Measurements from ENCODE around the gene TBCK. TPM values are rescaled to one million over a fixed set of nuclear protein-coding genes. Genes with fewer than 3 reads are reported as not detected.

Gene TBCK
- total and polyA plus RNA-seq, 2 donors (not counting 1 experiment from before 2014, with no cell fraction given) = 17.5 to 86.1 TPM

GRCh38 chr4:106210021-106210420 lies 106.0 kb downstream of the TBCK start:
- no peak for TF ChIP-seq EZH2 (IDR thresholded peaks at IDR 0.05; ENCODE audit: borderline replicate concordance, insufficient read depth, low read depth, low read length, poor library complexity, severe bottlenecking)
- TF ChIP-seq CTCF (IDR thresholded peaks at IDR 0.05) = no peak
- ChIA-PET POLR2A (no interaction called here), CTCF (no interaction called here)
- Histone ChIP-seq H3K4me2 (replicated peaks; ENCODE audit: low read depth, low read length, poor library complexity, severe bottlenecking) (no peak overlapping the region), H3K4me3 (ENCODE audit: control extremely low read depth in 1 of 5, extremely low read depth in 1 of 5, insufficient read depth in 1 of 5, low read depth in 2 of 5, low read length in 4 of 5) (no peak overlapping the region), H3K9me3 (ENCODE audit: control extremely low read depth in 1 of 3, control insufficient read depth in 2 of 3, insufficient read depth in 1 of 3, low read length in 2 of 3) (no peaks in the 10 kb centered on the region), H3K27ac (ENCODE audit: low read length in 2 of 2) (no peak overlapping the region), H3K4me1 (ENCODE audit: control insufficient read depth in 2 of 2, insufficient read depth in 2 of 2, low read length in 2 of 2) (no peaks in the 10 kb centered on the region), H2AFZ (ENCODE audit: insufficient read depth, low read depth, low read length, poor library complexity, severe bottlenecking) (no peak overlapping the region), H3K36me3 (replicated peaks in 1 of 2; ENCODE audit: control extremely low read depth in 1 of 2, control insufficient read depth in 1 of 2, extremely low read depth in 1 of 2, insufficient read depth in 2 of 2, low read length in 1 of 2) (peaks cover 0 to 4% of the 10 kb centered on the region in 2 experiments), H3K27me3 (replicated peaks in 1 of 4; ENCODE audit: control extremely low read depth in 1 of 4, control insufficient read depth in 3 of 4, insufficient read depth in 4 of 4, low read length in 3 of 4) (no peaks in the 10 kb centered on the region), H4K20me1 (ENCODE audit: control insufficient read depth, insufficient read depth, low read length, poor library complexity, severe bottlenecking) (no peaks in the 10 kb centered on the region), H3K79me2 (ENCODE audit: control insufficient read depth, insufficient read depth, low read length) (no peaks in the 10 kb centered on the region), H3K9ac (ENCODE audit: low read length) (no peak overlapping the region)
- H3K27me3 Mint-ChIP-seq = no peaks in the 10 kb centered on the region
- no peaks in the 10 kb centered on the region for H3K4me1 Mint-ChIP-seq
- no peak overlapping the region for H3K4me3 Mint-ChIP-seq
- no peak overlapping the region for H3K27ac Mint-ChIP-seq
- ATAC-seq (ENCODE audit: low read depth) (no peak), DNase-seq (no peak)
- intact Hi-C loops (cut with micrococcal nuclease) = no loop called here
- no peaks in the 10 kb centered on the region for H3K9me3 Mint-ChIP-seq (ENCODE audit: insufficient read depth)

GRCh38 chr4:106208481-106209460 lies 107.2 kb downstream of the TBCK start:
- intact Hi-C loops (cut with micrococcal nuclease) = no loop called here
- H3K27me3 Mint-ChIP-seq = no peaks in the 10 kb centered on the region
- H3K4me1 Mint-ChIP-seq = no peaks in the 10 kb centered on the region
- Histone ChIP-seq H3K79me2 (ENCODE audit: control insufficient read depth, insufficient read depth, low read length) (no peaks in the 10 kb centered on the region), H2AFZ (ENCODE audit: insufficient read depth, low read depth, low read length, poor library complexity, severe bottlenecking) (no peak overlapping the region), H3K9me3 (ENCODE audit: control extremely low read depth in 1 of 3, control insufficient read depth in 2 of 3, insufficient read depth in 1 of 3, low read length in 2 of 3) (no peaks in the 10 kb centered on the region), H3K4me1 (ENCODE audit: control insufficient read depth in 2 of 2, insufficient read depth in 2 of 2, low read length in 2 of 2) (no peaks in the 10 kb centered on the region), H3K9ac (ENCODE audit: low read length) (no peak overlapping the region), H3K27me3 (replicated peaks in 1 of 4; ENCODE audit: control extremely low read depth in 1 of 4, control insufficient read depth in 3 of 4, insufficient read depth in 4 of 4, low read length in 3 of 4) (no peaks in the 10 kb centered on the region), H3K4me3 (ENCODE audit: control extremely low read depth in 1 of 5, extremely low read depth in 1 of 5, insufficient read depth in 1 of 5, low read depth in 2 of 5, low read length in 4 of 5) (no peak overlapping the region), H3K36me3 (replicated peaks in 1 of 2; ENCODE audit: control extremely low read depth in 1 of 2, control insufficient read depth in 1 of 2, extremely low read depth in 1 of 2, insufficient read depth in 2 of 2, low read length in 1 of 2) (peaks cover 0 to 4% of the 10 kb centered on the region in 2 experiments), H3K4me2 (replicated peaks; ENCODE audit: low read depth, low read length, poor library complexity, severe bottlenecking) (no peak overlapping the region), H4K20me1 (ENCODE audit: control insufficient read depth, insufficient read depth, low read length, poor library complexity, severe bottlenecking) (no peaks in the 10 kb centered on the region), H3K27ac (ENCODE audit: low read length in 2 of 2) (no peak overlapping the region)
- H3K27ac Mint-ChIP-seq = no peak overlapping the region
- ATAC-seq (ENCODE audit: low read depth) (no peak), DNase-seq (no peak)
- TF ChIP-seq CTCF (IDR thresholded peaks at IDR 0.05) (no peak), EZH2 (IDR thresholded peaks at IDR 0.05; ENCODE audit: borderline replicate concordance, insufficient read depth, low read depth, low read length, poor library complexity, severe bottlenecking) (no peak)
- H3K4me3 Mint-ChIP-seq = no peak overlapping the region
- ChIA-PET CTCF (interaction anchor here (0.6 kb wide), 1 partner anchor 13 kb away, joined by 3 read pairs; no protein-coding TSS in a partner anchor), POLR2A (no interaction called here)
- H3K9me3 Mint-ChIP-seq (ENCODE audit: insufficient read depth) = no peaks in the 10 kb centered on the region
- 100% methylated on average over 3 of the region's 5 CpGs for WGBS (ENCODE audit: insufficient coverage)

Data from B cell (primary cell).